SW 1271 (cell line): ENCODE results near the gene SLC25A13.

Source experiments
- DNase-seq, 2 experiments: peaks; one replicate each; lab custom pipeline; 2025; lab: John Stamatoyannopoulos, UW

Gene SLC25A13

DNA sequence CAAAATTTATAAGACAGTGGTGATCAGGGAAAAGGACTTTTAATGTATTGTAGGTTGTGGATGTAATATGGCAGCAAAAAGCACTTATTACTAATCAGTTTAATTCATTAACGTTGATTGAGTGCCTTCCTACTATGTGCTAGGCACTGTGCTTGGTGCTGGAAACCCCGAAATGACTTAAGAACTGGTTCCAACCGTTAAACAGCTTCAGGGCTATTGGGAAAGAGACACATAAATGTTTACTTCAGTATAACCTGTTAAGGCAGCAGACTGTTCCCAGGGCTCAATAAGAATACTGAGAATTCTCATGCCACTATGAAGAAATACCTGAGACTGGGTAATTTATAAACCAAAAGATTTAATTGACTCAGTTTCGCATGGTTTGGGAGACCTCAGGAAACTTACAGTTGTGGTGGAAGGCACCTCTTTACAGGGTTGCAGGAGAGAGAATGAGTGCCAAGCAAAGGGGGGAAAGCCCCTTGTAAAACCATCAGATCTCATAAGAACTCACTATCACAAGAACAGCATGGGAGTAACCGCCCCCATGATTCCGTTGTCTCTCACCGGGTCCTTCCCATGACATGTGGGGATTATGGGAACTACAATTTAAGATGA is 1.1 kb upstream of the SLC25A13 start:
- DNase-seq = no peak

- DNase-seq = no peak
Measured at GRCh38 chr7:96322373-96322695, 436 bp upstream of the SLC25A13 start.

- peak; percentile 60 to 83 for DNase-seq
Measured at GRCh38 chr7:96321031-96321657, 754 bp downstream of the SLC25A13 start.

GRCh38 chr7:96320442-96320841 is 1.5 kb downstream of the SLC25A13 start:
- DNase-seq = no peak

DNA sequence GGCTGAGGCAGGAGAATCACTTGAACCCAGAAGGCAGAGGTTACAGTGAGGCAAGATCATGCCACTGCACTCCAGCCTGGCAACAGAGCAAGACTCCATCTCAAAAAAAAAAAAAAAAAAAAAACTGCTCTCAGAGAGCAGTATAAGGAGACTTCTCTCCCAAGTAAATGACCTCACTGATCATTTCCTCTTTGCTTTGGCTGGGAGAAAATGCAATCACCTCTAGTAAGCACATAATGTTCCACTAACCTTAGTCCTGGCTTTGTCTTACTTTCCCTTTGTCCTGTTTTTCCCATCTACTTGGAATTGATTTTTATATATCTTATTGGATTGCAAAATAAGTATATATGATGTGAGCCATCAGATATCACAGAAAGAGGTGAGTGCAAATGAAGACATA is 2.5 kb downstream of the SLC25A13 start:
- no peak for DNase-seq

DNA sequence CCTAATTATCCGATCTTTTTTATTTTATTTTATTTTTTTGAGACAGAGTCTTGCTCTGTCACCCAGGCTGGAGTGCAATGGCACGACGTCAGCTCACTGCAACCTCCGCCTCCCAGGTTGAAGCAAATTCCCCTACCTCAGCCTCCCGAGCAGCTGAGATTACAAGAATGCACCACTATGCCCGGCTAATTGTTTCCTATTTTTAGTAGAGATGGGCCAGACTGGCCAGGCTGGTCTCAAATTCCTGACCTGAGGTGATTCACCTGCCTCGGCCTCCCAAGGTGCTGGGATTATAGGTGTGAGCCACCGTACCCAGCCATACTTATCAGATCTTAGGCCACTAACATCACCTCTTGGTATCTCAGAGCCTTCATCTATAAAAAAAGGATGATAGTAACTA is 4.9 kb downstream of the SLC25A13 start:
- no peak for DNase-seq

DNA sequence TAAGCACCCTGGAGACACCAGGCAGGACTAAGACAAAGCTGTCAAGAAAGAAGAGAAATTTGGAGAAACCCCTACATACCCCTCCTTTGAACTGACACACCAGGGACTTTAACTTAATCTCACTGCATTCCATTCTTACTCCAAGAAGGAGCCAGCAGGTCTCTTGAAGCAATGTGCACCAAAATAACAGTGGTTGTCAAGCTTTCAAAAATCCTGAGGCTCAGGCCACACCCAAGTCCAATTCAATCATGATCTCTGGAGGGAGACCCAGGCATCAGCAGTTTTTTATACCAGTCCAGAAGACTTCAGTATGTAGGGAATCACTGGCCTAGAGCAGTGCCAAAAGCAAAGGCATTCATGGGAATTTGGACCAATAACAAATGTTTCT is 6.8 kb downstream of the SLC25A13 start:
- no peak for DNase-seq

DNA sequence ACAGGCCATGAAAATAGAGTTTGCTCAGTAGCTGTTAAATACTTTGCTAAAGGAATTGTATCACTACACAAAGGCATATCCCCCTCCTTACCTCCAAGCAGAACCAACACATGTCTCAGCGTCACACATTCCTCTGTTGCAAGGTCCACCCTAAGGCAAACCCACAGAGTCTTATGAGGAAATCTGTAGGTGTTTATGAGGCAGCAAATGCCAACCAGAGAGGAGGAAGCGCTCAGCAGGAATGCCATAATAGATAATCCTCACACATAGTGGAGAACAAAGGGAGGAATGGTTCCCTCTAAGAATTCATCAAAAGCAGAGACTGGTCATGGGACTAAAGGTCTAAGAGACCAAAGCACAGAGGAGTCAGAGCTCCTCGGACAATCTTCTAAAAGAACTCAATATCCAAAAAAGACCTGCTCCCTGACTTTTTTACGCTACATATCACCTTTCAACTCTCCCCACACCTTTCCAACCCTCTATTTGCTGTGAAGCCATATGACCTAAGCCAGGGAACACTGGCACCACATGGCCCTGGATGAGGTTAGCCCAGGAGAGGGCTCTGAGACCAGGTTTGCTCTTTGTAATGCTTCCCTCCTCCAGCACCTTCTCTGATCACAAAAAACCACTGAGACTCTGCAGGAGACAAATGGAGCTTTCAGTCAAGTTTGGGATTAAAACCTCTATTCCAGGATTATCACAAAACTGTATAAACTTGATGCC is 7.3 kb downstream of the SLC25A13 start:
- DNase-seq = no peak

DNA sequence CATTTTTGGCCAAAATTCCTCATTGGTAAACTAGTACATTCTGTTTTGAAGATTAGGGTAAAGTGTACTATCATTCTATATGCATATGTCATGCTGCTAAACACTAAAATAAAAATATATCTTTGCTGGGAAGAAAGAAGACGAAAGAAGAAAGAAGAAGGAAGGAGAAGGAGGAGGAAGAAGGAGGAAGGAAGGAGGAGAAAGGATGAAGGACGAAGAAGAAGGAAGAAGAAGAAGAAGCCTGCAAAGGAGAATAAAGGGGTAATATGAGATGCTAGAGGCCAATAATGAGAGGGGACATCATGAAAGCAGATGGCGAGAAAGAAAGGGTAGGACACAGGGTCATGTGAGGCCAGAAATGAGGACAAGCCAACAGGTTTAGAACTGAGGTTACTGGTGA is 8.0 kb downstream of the SLC25A13 start:
- DNase-seq = no peak

- no peak for DNase-seq
Measured at GRCh38 chr7:96312502-96312901, 9.4 kb downstream of the SLC25A13 start.

DNA sequence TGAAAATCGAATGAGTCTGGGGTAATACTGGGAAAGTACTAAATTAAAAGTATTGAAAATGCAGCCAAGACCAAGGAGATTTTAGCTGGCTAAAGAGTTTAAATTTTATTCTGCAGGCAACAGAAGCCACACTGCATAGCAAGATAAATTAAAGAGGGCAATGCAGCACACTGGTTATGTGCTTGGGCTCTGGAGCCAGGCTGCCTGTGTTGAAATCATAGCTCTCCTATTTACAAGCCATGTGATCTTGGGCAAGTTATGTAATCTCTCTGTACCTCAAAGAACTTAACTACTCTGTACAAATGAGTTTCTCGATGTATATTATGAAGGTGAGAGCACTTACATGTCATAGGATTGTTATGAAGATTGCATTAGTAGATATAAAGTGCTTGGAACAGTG is 9.9 kb downstream of the SLC25A13 start:
- DNase-seq = no peak

GRCh38 chr7:96310110-96310509 is 11.8 kb downstream of the SLC25A13 start:
- no peak for DNase-seq

- DNase-seq = no peak
Measured at GRCh38 chr7:96308950-96309263, 13.0 kb downstream of the SLC25A13 start.

GRCh38 chr7:96308253-96308949 is 13.5 kb downstream of the SLC25A13 start:
- DNase-seq = no peak

- DNase-seq = no peak
Measured at GRCh38 chr7:96306385-96307125, 15.3 kb downstream of the SLC25A13 start.

DNA sequence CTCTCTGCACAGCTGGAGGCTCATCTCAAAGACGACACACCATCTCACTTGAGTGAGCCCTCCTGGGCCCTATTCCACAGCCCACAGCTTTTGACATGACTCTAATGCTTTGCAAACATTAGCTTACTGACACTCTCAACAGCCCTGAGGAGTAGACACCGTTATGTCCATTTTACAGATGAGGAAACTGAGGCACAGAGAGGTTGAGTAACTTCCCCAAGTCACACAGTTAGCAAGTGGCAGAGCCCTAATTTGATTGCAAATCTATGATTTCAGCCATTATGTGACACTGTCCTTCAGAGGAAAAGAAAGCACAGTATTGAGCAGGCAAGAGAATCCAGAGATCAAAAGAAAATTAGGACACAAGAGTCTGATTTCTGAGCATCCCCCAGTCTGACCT is 16.0 kb downstream of the SLC25A13 start:
- DNase-seq = no peak

DNA sequence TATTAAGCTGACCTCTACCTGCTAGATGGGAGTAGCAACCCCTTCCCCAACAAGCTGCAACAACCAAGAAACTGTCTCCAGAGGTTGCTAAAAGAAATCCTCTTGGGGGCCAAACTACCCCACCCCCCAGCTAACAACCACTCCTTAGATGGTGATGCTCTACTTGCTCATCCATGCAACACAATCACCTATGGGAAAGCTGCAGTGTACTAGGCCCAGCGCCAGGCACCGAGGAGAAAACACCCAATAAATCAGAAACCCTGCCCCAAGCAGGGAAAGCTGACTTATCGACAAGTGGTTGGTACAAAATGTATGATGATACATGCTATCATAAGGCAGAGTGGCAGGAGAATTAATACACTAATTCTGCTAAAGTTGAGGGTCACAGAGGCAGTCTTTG is 17.3 kb downstream of the SLC25A13 start:
- DNase-seq = no peak

DNA sequence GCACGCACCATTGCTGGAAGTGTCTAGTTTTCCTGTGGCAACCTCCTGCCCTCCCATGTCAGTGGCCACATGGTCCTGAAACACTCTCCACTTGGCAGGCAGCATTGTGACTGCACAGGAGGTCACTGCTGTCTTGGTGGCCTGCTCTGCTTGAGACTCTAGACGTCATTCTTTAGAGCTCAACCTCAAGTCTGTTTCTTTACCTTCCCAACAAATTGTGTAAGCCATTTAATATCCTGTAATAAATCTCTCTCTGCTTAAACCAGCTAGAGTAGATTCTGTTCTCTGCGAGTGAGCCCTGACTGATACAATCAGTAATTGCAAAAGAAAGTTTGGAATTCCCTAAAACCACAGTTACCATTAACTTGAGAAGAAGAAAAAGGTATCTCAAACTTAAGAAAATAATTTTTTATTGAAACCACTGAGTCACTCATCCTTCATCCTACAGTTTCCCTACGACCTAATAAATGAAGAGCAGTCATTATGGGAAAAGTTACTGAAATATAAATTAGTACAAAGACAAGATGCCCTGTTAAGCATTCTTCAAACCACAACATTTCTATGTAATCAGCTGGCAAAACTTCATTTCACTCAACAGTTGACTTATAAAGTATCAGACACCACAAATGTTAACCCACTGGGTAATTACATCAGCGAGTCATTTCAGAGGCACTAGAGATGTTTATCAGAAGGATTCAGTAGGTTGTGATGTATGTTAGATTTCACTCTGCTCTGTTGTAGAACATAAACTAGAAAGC is 18.0 kb downstream of the SLC25A13 start:
- DNase-seq = no peak

- DNase-seq = no peak
Measured at GRCh38 chr7:96303105-96303685, 18.7 kb downstream of the SLC25A13 start.

DNA sequence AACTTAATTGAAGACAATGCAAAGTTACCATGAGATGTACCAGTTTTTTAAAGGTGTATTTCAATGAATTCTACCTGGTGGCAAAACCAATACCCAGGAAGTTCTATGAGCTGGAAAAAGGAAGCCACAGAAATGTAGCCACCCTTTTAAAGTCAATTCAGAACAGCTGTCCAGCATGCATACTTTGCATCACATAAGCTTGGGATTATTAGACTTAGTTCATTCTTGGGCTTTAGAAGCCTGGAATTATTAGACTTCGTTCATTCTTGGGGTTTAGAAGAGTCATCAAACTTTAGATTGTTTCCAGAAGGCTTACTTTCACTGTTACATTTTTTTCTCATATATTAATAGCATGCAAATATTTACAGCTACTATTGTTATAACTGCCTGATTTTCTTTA is 20.9 kb downstream of the SLC25A13 start:
- no peak for DNase-seq

DNA sequence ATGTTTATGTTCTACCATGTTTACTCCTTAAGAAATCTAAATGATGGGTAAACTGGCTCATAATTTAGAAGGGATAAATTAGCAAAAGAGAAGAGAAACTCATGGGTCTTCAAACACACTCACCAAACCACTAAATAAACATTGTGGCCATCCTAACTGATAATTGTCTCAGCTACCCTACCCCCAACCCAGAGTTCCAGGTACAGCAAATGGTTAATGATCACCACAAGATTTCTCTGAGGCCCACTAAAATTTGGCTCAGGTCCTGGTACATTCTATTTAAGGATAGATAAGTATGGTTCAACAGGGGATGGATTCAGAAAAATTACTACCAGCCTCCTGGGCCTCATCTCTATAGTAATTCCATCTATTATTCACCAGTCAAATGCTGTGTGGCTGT is 21.4 kb downstream of the SLC25A13 start:
- DNase-seq = no peak
